HG03575 (cell line): ENCODE measurements around the gene BORCS5.
"Not testable (repeated sequence)": the region's sequence is repeated elsewhere in the genome, so short reads cannot be mapped to it uniquely, and the experiment has no call there.

Source experiments
- ATAC-seq: cut with Tn5 transposase; IDR thresholded peaks from one replicate; pipeline ENCODE4 v1.9.1; 2021; ENCODE audit not compliant: unreplicated experiment, insufficient number of reproducible peaks, low FRiP score; ENCODE audit errors: extremely low read depth

The BORCS5 gene

GRCh38 chr12:12447837-12448236 lies 91.0 kb downstream of the BORCS5 start:
- no peak for ATAC-seq

DNA sequence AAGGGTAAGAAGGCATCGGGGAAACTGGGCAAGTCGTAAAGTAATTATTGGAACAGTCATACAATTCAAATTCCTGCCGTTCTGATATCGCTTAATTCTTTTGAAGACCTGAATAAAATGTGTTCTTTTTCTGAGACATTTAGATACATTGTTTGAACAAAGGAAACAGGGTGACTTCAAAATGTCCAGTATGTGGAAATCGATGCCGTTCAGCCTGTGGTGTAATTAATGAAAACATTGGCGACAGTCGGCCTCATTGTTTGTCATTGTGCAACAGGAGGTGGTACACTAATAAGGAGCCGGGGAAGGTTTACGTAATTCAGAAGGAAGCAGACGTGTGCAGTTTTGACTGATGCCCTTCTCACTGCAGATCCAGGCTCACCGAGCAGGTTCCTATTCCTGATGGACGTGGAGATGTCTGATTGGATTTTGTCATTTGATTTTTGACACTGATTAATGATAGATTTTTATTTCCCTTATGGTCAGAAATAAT lies 92.7 kb downstream of the BORCS5 start:
- ATAC-seq: no peak

GRCh38 chr12:12450043-12450471 lies 93.2 kb downstream of the BORCS5 start:
- ATAC-seq: no peak

DNA sequence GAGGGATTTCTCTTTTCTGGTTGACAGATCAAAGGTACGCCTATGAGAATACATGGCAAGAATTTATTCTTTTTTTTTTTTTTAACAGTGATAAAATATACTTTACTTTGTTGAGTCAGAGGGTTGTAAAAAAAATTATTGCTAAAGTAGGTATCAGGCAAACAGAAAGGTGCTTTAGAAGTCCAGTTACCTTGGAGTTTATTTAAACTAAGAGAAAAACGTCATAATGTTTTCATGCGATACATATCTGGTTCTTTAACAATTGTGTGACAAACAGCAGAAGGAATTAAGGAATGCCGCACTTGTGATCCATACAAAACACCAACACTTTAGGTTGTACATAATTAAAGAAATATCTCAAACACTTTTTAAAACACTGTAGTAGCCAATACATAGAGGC lies 94.2 kb downstream of the BORCS5 start:
- ATAC-seq: no peak

GRCh38 chr12:12452326-12452902 lies 95.5 kb downstream of the BORCS5 start:
- no peak for ATAC-seq

GRCh38 chr12:12453635-12454034 lies 96.8 kb downstream of the BORCS5 start:
- ATAC-seq: no peak

- no peak for ATAC-seq
Measured at GRCh38 chr12:12454315-12454714, 97.4 kb downstream of the BORCS5 start.

GRCh38 chr12:12456637-12457036 lies 99.8 kb downstream of the BORCS5 start:
- ATAC-seq: no peak

DNA sequence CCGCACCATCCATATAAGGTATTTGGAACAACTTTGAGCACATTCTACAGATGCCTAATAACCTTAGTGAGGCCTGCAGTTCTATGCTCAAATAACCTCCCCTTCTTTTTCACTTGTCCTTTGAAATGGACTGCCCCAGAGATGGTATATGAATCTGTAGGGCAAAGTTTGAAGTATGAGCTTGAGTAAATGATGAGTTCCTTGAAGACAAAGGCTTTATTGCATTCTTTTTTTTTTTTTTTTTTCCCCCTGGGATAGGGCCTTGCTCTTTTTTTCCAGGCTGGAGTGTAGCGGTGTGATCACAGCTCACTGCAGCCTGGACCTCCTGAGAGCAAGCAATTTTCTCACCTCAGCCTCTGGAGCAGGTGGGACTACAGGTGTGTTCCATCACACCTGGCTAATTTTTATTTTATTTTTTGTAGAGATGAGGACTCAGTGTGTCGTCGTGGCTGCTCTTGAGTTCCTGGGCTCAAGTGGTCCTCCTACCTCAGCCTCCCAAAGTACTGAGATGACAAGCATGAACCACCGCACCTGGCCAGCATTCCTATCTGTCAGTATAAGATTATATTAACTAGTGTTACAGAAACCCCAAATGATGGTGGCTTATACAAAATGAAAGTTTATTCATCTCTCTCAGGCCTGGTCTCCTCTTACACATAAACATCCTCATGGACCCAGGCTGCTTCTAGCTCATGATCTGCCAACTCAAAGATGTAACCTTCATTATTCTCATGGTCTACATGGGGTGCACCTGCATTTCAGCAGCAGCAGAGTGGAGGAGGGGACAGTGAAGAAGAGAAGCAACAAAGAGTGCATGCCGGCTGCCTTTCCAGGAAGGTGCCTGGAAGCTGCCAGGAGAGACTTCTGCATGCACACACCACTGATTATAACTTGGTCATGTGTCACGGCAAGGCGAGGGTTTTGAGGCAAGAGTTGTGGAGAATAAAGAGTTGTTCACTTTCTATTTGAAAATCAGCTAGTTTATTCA lies 104.4 kb downstream of the BORCS5 start:
- ATAC-seq: no peak

GRCh38 chr12:12461923-12462315 lies 105.0 kb downstream of the BORCS5 start:
- no peak for ATAC-seq

GRCh38 chr12:12465522-12465921 lies 108.6 kb downstream of the BORCS5 start:
- ATAC-seq: no peak

GRCh38 chr12:12466157-12466556 lies 109.3 kb downstream of the BORCS5 start:
- ATAC-seq: no peak

DNA sequence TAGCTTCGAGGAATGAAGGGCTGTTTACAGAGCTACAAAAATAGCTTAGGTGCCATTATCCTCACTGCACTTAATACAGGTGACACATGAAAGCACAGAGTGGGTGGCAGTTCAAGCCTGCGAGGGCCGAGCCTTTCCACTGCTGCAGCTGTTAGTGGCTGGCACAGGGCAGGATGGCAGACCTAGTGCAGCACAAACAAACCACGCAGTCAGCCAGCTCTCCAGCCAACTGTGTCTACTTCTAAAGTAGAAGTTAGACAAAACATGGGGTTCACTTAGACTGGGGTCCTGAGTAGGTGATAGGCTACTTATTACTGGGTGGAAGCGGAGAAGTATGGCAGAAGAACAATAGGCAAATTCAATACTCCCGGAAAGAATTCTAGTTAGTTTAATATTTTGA lies 110.4 kb downstream of the BORCS5 start:
- no peak for ATAC-seq

GRCh38 chr12:12467688-12468261 lies 110.9 kb downstream of the BORCS5 start:
- ATAC-seq: no peak

GRCh38 chr12:12468575-12468974 lies 111.7 kb downstream of the BORCS5 start:
- no peak for ATAC-seq

GRCh38 chr12:12469386-12469785 lies 112.5 kb downstream of the BORCS5 start:
- ATAC-seq: no peak

- ATAC-seq: no peak
Measured at GRCh38 chr12:12470751-12471306, 114.0 kb downstream of the BORCS5 start.

GRCh38 chr12:12471982-12472961 lies 115.4 kb downstream of the BORCS5 start:
- ATAC-seq: not testable (repeated sequence)
